Measurements from ENCODE around the gene RABGEF1.

RABGEF1 gene

DNA sequence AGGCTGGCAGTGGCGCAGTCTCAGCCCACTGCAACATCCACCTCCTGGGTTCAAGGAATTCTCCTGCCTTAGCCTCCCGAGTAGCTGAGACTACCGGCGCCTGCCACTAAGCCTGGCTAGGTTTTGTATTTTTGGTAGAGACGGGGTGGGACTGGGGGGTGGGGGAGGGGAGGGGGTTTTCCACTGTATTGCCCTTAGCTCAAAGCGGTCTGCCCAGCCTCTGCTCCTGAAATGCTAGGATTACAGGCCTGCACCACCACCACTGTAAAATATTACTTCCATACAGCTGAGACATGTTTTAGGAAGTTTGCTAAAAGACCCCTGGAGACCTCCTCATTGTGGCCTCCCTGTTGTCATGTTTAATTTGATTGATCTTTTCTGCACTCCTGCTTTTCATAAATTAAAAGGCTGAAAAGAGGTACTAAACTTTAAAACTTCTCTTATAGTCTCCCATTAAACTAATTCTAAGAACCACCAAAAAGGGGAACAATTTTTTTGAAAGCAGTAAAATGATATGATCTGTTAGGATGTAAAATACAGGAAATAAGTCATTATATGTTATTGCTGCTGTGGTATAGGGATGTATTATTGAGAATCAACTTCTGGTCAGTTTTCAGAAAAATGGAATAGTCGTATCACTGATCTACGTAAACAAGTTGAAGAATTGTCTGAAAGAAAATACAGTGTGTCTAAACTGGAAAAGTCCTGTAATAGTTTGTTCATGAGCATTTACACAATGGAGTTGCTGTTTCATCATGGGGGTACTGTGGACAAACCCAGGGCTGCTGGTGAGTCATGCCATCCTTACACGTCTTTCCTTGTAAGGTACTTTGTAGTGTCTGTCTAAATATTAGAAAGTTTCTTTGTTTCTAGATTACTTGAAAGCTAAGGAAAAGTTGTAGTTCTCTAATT, 107.6 kb downstream of the RABGEF1 start:
- no peak for DNase-seq (ENCODE audit: low read depth in 2 of 2)

DNA sequence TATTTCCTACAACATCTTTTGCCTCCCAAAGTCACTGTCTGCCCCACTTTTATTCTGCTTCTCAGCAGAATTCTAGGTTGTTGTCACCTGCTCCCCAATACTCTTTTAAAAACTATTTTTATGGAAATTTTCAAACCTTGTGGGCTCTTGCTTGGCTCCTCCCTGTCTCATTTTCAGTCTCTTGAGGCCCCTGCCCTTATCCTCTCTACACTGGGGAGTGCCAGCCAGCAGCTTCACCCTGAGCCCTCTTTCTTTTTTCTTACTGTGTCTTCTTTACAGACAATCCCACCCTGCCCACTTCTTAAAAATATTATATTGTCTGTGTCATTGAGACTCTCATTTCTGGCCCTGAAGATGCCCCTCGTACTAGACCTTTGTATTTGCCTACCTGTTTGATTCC, 118.8 kb downstream of the RABGEF1 start:
- no peak for DNase-seq (ENCODE audit: low read depth in 2 of 2)

DNA sequence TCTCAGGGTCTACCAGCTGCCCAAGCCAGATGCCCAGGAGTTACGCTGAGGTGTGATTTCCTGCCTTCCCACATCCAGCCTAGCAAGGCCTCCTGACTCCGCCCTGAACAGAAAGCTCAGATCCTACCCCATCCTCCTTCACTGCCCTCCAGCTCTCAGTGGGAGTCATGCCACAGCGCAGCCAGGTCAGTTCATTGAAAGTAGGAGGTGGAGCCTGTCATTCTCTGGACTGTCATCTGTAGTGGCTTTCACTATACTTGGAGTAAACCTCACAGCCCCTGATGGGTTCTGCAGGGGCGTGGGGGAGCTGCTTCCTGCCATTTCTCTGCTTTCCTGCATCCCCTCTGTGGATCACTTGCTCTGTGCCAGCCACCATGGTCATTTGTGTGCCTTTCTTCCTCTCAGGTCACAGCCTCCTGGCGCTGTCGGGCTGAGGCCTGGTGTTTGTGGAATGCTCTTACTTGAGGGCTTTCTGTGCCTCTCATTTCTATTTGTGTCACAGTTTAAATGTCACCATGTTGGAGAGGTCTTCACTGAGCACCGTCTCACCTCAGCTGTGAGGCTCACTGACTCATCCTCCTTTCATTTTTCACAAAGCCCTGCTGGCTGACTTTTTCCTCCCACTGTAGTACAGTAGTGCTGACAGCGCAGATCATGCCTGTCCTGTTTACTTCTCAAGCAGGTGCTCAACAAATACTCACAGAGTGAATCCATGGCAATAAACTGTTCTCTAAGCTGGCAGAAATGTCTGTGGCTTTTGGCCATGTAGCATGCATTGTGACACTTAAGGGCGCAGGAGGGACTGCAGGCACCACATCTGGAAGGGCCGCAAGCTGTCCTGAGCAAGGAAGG, 119.5 kb downstream of the RABGEF1 start:
- no peak for DNase-seq (ENCODE audit: low read depth in 2 of 2)

DNA sequence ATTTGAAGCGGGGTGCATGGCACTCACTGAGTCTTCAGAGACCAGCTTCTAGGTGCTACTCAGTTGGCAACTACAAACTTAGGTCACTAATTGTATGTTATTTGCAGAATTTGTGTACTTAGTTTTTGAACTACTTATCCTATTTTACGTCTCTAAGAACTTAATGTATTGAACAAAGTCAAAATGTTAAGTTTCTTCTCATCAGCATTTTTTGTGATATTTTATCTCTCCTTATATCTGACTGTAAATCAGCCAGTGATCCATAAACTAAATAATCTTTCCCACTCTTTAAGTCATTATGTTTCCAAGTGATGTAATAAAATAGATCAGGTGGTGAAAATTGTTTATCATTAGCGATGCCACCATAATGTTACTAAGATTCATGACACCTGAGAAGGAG, 120.2 kb downstream of the RABGEF1 start:
- no peak for DNase-seq (ENCODE audit: low read depth in 2 of 2)
